ENCODE measurements around the gene MCF2L. TPM values are rescaled to one million over a fixed set of nuclear protein-coding genes. Genes with fewer than 3 reads are reported as not detected.

The MCF2L gene
- total and polyA plus RNA-seq, 2 donors = 15.3 to 31.7 TPM

GRCh38 chr13:113018676-113019465 is 49.9 kb downstream of the MCF2L start:
- Histone ChIP-seq H3K4me1 (ENCODE audit: insufficient read depth) (no peaks in the 10 kb centered on the region), H3K27ac (ENCODE audit: low read depth) (no peak overlapping the region), H3K4me3 (ENCODE audit: low read depth, low read length) (no peak overlapping the region), H3K36me3 (ENCODE audit: insufficient read depth) (no peaks in the 10 kb centered on the region)
- DNase-seq (ENCODE audit: extremely low spot score) = no peak
- 88% methylated on average over 33 of the region's 33 CpGs for WGBS

GRCh38 chr13:113020323-113021080 is 51.5 kb downstream of the MCF2L start:
- 85% methylated on average over 17 of the region's 17 CpGs for WGBS
- H3K27ac ChIP-seq (ENCODE audit: low read depth) = no peak overlapping the region
- H3K36me3 ChIP-seq (ENCODE audit: insufficient read depth) = no peaks in the 10 kb centered on the region
- no peak overlapping the region for H3K4me3 ChIP-seq (ENCODE audit: low read depth, low read length)
- no peaks in the 10 kb centered on the region for H3K4me1 ChIP-seq (ENCODE audit: insufficient read depth)
- no peak for DNase-seq (ENCODE audit: extremely low spot score)

GRCh38 chr13:113021391-113021790 is 52.4 kb downstream of the MCF2L start:
- H3K27ac ChIP-seq (ENCODE audit: low read depth) = no peak overlapping the region
- no peak overlapping the region for H3K4me3 ChIP-seq (ENCODE audit: low read depth, low read length)
- H3K36me3 ChIP-seq (ENCODE audit: insufficient read depth) = no peaks in the 10 kb centered on the region
- no peaks in the 10 kb centered on the region for H3K4me1 ChIP-seq (ENCODE audit: insufficient read depth)
- no peak for DNase-seq (ENCODE audit: extremely low spot score)
- 95% methylated on average over 14 of the region's 14 CpGs for WGBS

GRCh38 chr13:113021811-113022210 is 52.8 kb downstream of the MCF2L start:
- H3K36me3 ChIP-seq (ENCODE audit: insufficient read depth) = no peaks in the 10 kb centered on the region
- no peak overlapping the region for H3K27ac ChIP-seq (ENCODE audit: low read depth)
- no peak for DNase-seq (ENCODE audit: extremely low spot score)
- no peak overlapping the region for H3K4me3 ChIP-seq (ENCODE audit: low read depth, low read length)
- whole genome bisulfite sequencing = 88% methylated on average over 7 of the region's 7 CpGs
- H3K4me1 ChIP-seq (ENCODE audit: insufficient read depth) = no peaks in the 10 kb centered on the region

GRCh38 chr13:113022391-113022744 is 53.4 kb downstream of the MCF2L start:
- WGBS = 43% methylated on average over 23 of the region's 23 CpGs
- no peak overlapping the region for H3K27ac ChIP-seq (ENCODE audit: low read depth)
- no peaks in the 10 kb centered on the region for H3K4me1 ChIP-seq (ENCODE audit: insufficient read depth)
- no peak for DNase-seq (ENCODE audit: extremely low spot score)
- H3K36me3 ChIP-seq (ENCODE audit: insufficient read depth) = no peaks in the 10 kb centered on the region
- H3K4me3 ChIP-seq (ENCODE audit: low read depth, low read length) = no peak overlapping the region

GRCh38 chr13:113022745-113023574 is 53.9 kb downstream of the MCF2L start:
- no peaks in the 10 kb centered on the region for H3K36me3 ChIP-seq (ENCODE audit: insufficient read depth)
- H3K27ac ChIP-seq (ENCODE audit: low read depth) = no peak overlapping the region
- WGBS = 33% methylated on average over 39 of the region's 39 CpGs
- H3K4me1 ChIP-seq (ENCODE audit: insufficient read depth) = no peaks in the 10 kb centered on the region
- no peak overlapping the region for H3K4me3 ChIP-seq (ENCODE audit: low read depth, low read length)
- DNase-seq (ENCODE audit: extremely low spot score) = no peak

- no peaks in the 10 kb centered on the region for H3K4me1 ChIP-seq (ENCODE audit: insufficient read depth)
- 88% methylated on average over 16 of the region's 16 CpGs for WGBS
- H3K4me3 ChIP-seq (ENCODE audit: low read depth, low read length) = no peak overlapping the region
- H3K27ac ChIP-seq (ENCODE audit: low read depth) = no peak overlapping the region
- no peak for DNase-seq (ENCODE audit: extremely low spot score)
- H3K36me3 ChIP-seq (ENCODE audit: insufficient read depth) = no peaks in the 10 kb centered on the region
Measured at GRCh38 chr13:113023694-113024430, 54.8 kb downstream of the MCF2L start.

GRCh38 chr13:113024466-113024865 is 55.5 kb downstream of the MCF2L start:
- WGBS = 88% methylated on average over 13 of the region's 13 CpGs
- H3K4me1 ChIP-seq (ENCODE audit: insufficient read depth) = no peaks in the 10 kb centered on the region
- no peaks in the 10 kb centered on the region for H3K36me3 ChIP-seq (ENCODE audit: insufficient read depth)
- no peak overlapping the region for H3K4me3 ChIP-seq (ENCODE audit: low read depth, low read length)
- no peak for DNase-seq (ENCODE audit: extremely low spot score)
- H3K27ac ChIP-seq (ENCODE audit: low read depth) = no peak overlapping the region

GRCh38 chr13:113026391-113026910 is 57.4 kb downstream of the MCF2L start:
- H3K36me3 ChIP-seq (ENCODE audit: insufficient read depth) = no peaks in the 10 kb centered on the region
- no peak for DNase-seq (ENCODE audit: extremely low spot score)
- 82% methylated on average over 21 of the region's 21 CpGs for WGBS
- H3K4me1 ChIP-seq (ENCODE audit: insufficient read depth) = no peaks in the 10 kb centered on the region
- H3K27ac ChIP-seq (ENCODE audit: low read depth) = no peak overlapping the region
- H3K4me3 ChIP-seq (ENCODE audit: low read depth, low read length) = no peak overlapping the region

- Histone ChIP-seq H3K4me1 (ENCODE audit: insufficient read depth) (no peaks in the 10 kb centered on the region), H3K4me3 (ENCODE audit: low read depth, low read length) (no peak overlapping the region), H3K36me3 (ENCODE audit: insufficient read depth) (no peaks in the 10 kb centered on the region), H3K27ac (ENCODE audit: low read depth) (no peak overlapping the region)
- no peak for DNase-seq (ENCODE audit: extremely low spot score)
- WGBS = 81% methylated on average over 13 of the region's 13 CpGs
Measured at GRCh38 chr13:113027095-113027494, 58.1 kb downstream of the MCF2L start.

- no peak overlapping the region for H3K4me3 ChIP-seq (ENCODE audit: low read depth, low read length)
- H3K27ac ChIP-seq (ENCODE audit: low read depth) = no peak overlapping the region
- no peaks in the 10 kb centered on the region for H3K36me3 ChIP-seq (ENCODE audit: insufficient read depth)
- 91% methylated on average over 16 of the region's 16 CpGs for WGBS
- no peak for DNase-seq (ENCODE audit: extremely low spot score)
- H3K4me1 ChIP-seq (ENCODE audit: insufficient read depth) = no peaks in the 10 kb centered on the region
Measured at GRCh38 chr13:113027566-113027965, 58.6 kb downstream of the MCF2L start.

GRCh38 chr13:113028336-113029060 is 59.5 kb downstream of the MCF2L start:
- WGBS = 89% methylated on average over 16 of the region's 16 CpGs
- Histone ChIP-seq H3K4me3 (ENCODE audit: low read depth, low read length) (no peak overlapping the region), H3K36me3 (ENCODE audit: insufficient read depth) (no peaks in the 10 kb centered on the region), H3K4me1 (ENCODE audit: insufficient read depth) (no peaks in the 10 kb centered on the region), H3K27ac (ENCODE audit: low read depth) (no peak overlapping the region)
- DNase-seq (ENCODE audit: extremely low spot score) = no peak

Measured in urinary bladder (tissue), 4 donors.